GM19239 (cell line): Measurements from ENCODE around the gene PHLPP1.
"Not testable (repeated sequence)": the region's sequence is repeated elsewhere in the genome, so short reads cannot be mapped to it uniquely, and the experiment has no call there.

Experiments used
- DNase-seq: peaks from one replicate; pipeline ENCODE4 v3.0.0; 2011; ENCODE audit warnings: low spot score; ENCODE audit not compliant: insufficient read length
- FAIRE-seq: peaks from 2 replicates; lab custom pipeline; 2011; peaks lifted over from hg19 to GRCh38; lab: Jason Lieb, UNC

The PHLPP1 gene

DNA sequence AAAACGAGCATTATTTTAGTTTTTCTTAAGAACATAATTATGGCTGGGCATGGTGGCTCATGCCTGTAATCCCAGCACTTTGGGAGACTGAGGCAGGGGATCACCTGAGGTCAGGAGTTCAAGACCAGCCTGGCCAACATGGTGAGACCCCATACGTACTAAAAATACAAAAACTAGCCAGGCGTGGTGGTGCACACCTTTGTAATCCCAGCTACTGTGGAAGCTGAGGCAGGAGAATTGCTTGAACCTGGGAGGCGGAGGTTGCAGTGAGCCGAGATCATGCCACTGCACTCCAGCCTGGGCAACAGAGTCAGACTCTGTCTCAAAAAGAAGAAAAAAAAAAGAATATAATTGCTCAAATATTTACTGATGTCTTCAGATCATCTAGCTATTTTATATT, 25.3 kb downstream of the PHLPP1 start:
- not testable (repeated sequence) for FAIRE-seq, DNase-seq

GRCh38 chr18:62741118-62741566, 25.8 kb downstream of the PHLPP1 start:
- no peak for DNase-seq

GRCh38 chr18:62741584-62741983, 26.2 kb downstream of the PHLPP1 start:
- no peak for FAIRE-seq
- no peak for DNase-seq

More at GRCh38 chr18:62741118-62741566, 25.8 kb downstream of the PHLPP1 start:
- FAIRE-seq: peak; percentile 48

GRCh38 chr18:62744076-62744968, 29.0 kb downstream of the PHLPP1 start:
- peak; percentile 68 for FAIRE-seq
- DNase-seq: no peak

- FAIRE-seq: peak; percentile 8
Measured at GRCh38 chr18:62745089-62745751, 29.9 kb downstream of the PHLPP1 start.

DNA sequence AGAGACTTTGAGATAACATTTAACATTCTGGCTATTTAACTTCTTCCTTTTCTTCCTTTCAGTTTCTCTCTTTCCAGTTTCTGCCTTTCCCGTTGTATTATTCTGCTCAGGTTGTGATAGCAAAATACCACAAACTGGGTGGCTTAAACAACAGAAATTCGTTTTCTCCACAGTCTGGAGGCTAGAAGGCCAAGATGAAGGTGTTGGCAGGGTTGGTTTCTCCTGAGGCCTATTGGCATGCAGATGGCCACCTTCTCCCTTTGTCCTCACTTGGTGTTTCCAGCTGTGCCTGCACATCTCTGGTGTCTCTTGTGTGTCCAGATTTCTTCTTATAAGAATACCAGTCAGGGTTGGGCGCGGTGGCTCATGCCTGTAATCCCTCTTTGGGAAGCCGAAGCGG, 34.0 kb downstream of the PHLPP1 start:
- no peak for FAIRE-seq
- DNase-seq: no peak

More at GRCh38 chr18:62745089-62745751, 29.9 kb downstream of the PHLPP1 start:
- DNase-seq: no peak

GRCh38 chr18:62751341-62751821, 36.0 kb downstream of the PHLPP1 start:
- no peak for FAIRE-seq
- no peak for DNase-seq

- FAIRE-seq (no peak), DNase-seq (no peak)
Measured at GRCh38 chr18:62751977-62752376, 36.6 kb downstream of the PHLPP1 start.

DNA sequence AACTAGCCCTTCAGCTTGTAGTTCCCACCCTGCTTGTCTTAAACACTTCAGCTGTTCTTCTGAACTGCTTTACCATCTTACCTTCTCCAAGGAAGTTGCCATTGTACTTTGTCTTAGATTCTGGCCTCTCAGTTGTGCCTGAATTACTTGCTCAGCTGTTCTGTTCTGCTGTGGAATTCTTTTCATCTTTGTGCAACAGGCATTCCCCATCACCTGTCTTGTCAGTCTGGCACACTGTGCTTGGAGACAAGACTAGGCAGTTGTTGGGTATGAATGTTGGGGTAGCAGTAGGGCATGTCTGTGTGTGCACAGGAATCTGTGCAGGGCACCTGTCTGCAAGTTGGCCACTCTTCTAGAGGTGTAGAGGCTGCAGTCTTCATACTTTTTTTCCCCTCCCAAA, 38.7 kb downstream of the PHLPP1 start:
- FAIRE-seq (no peak), DNase-seq (no peak)

GRCh38 chr18:62755454-62755853, 40.1 kb downstream of the PHLPP1 start:
- DNase-seq (no peak), FAIRE-seq (no peak)

DNA sequence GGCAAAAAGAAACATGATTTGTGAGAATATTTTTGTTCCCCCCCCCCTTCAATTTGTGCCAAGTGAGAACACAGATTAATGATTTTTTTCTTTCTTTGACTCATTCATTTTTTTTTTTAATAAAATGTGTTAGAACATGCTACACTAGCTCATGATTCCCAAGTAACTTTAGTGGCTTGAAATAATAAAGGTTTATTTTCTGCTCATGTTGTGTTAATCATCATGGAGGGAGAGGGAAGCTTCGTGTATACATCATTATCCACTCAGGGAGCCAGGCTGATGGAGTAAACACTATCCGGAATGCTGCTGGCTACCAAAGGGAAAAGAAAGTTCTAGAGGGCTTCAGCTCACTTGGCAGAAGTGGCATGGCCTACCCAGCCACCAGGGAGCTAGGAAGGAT, 40.6 kb downstream of the PHLPP1 start:
- FAIRE-seq (no peak), DNase-seq (no peak)

- FAIRE-seq: no peak
- no peak for DNase-seq
Measured at GRCh38 chr18:62757399-62758010, 42.2 kb downstream of the PHLPP1 start.

DNA sequence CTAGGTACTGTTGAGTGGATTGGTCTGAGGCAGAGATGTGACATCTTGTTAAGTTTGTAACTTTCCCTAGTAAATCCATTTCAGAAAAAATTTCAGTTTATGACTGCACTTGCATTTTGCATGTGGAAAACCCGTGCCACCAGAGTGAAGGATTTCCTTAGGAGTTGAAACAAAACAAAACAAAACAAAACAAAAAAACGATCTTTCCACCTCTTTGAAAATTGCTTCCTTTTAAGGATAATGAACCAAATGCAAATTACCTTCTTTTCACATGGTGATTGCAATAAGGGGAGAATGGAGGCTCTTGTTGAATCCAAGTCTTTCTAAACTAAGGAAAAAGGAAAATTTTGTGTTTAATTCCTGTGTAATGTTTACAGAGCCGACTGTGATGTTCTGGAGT, 43.2 kb downstream of the PHLPP1 start:
- FAIRE-seq: no peak
- DNase-seq: no peak

GRCh38 chr18:62759704-62760402, 44.5 kb downstream of the PHLPP1 start:
- DNase-seq (no peak), FAIRE-seq (no peak)

GRCh38 chr18:62760403-62760734, 45.0 kb downstream of the PHLPP1 start:
- FAIRE-seq (no peak), DNase-seq (no peak)

DNA sequence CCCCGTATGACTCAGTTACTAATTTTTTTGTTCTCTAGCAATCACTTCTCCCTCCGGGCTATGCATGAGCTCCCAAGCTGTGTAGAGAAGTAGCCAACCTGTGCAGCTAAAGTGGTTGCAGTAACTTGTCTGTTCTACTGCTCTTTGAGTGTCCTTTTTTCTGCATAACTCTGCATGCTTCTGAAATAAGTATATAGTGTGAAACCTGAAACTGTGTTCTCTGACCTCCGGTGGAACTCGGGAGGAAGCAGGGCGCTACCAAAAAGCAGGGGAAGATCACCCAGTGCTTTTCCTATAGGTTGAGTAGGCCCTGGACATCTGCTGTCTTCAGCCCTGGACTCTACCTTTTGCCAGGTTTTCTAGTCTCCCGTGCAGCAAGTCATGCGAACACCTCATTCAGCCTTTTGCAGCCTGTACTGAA, 47.8 kb downstream of the PHLPP1 start:
- no peak for FAIRE-seq
- no peak for DNase-seq

GRCh38 chr18:62766266-62766665, 50.9 kb downstream of the PHLPP1 start:
- no peak for DNase-seq
- FAIRE-seq: no peak

DNA sequence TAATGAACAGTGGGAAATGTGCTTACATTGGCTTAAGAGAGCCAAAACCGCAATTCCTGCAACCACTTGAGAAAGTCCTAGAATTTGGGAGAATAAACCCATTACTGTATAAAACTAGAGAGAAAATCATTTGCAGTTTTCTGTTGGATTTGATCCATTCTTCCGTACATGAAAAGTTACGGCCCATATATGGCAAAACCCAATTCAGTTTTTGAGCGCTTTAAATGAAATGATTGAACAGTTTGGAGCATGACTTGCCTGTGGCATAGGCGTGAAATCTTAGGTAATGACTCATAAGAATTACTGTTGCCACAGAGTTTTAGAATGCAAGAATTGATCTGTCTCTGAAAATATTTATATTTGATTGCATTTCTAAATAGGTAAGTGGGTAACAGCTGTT, 52.0 kb downstream of the PHLPP1 start:
- FAIRE-seq: no peak

DNA sequence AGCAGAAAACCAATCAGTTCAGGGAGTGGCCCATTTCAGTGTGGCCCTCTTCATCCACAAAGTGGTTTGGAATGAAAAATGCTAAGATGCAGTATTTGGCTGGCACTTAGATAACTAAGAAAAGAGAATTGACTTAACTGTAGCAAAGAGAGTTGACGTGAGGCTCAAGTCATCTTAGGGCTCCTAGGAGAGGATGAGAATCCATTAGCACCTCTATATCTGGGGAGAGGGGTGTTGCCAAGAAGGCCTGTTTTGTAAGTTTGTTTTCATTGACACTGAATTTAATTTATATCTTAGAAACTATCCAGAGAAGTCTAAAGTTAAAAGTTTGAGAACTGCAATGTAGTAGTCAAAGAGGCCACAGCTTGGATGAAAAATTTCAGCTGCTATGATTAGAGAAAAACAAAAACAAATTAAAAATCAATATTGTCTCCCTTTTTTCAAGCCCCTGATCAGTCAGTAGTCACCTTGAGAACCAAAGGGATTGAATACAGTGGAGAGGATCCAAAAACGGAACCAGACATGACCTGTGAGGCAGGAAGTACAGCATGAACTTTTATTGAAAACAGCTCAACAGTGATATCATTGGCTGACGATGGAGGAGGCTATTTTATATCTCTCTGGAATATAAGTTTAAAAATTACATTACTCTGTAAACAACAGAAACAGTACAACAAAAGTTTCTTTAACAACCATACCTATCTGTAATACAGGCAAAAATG, 52.7 kb downstream of the PHLPP1 start:
- no peak for DNase-seq
- FAIRE-seq: peak; percentile 26

More for the DNA sequence above, 52.0 kb downstream of the PHLPP1 start:
- no peak for DNase-seq

- FAIRE-seq (no peak), DNase-seq (no peak)
Measured at GRCh38 chr18:62768558-62768943, 53.2 kb downstream of the PHLPP1 start.
